Keratinocyte (primary cell): ENCODE results near the gene TPT1.

Experiments used
- EZH2 ChIP-seq: IDR thresholded peaks from one replicate; pipeline ENCODE4 v1.6.1; 2012; ENCODE audit warnings: inconsistent platforms, mild to moderate bottlenecking, low read length, moderate library complexity
- TF ChIP-seq, protein P1 (sequence below), 3 experiments: IDR thresholded peaks in 1 of 3; conservative IDR thresholded peaks in 1 of 3; optimal IDR thresholded peaks in 1 of 3; 2 replicates in 2 of 3; 3 replicates in 1 of 3; pipeline versions ENCODE3 to v1.5.1; 2011; ENCODE audit warnings: low read length in 3 of 3, mild to moderate bottlenecking in 3 of 3, moderate library complexity in 2 of 3, control low read depth in 1 of 3, inconsistent platforms in 1 of 3; ENCODE audit not compliant: insufficient read depth in 2 of 3; ENCODE audit errors: extremely low read depth in 1 of 3

GRCh38 chr13:45296259-45296658, 44.7 kb downstream of the TPT1 start:
- TF ChIP-seq, protein P1, sequence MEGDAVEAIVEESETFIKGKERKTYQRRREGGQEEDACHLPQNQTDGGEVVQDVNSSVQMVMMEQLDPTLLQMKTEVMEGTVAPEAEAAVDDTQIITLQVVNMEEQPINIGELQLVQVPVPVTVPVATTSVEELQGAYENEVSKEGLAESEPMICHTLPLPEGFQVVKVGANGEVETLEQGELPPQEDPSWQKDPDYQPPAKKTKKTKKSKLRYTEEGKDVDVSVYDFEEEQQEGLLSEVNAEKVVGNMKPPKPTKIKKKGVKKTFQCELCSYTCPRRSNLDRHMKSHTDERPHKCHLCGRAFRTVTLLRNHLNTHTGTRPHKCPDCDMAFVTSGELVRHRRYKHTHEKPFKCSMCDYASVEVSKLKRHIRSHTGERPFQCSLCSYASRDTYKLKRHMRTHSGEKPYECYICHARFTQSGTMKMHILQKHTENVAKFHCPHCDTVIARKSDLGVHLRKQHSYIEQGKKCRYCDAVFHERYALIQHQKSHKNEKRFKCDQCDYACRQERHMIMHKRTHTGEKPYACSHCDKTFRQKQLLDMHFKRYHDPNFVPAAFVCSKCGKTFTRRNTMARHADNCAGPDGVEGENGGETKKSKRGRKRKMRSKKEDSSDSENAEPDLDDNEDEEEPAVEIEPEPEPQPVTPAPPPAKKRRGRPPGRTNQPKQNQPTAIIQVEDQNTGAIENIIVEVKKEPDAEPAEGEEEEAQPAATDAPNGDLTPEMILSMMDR (optimal IDR thresholded peaks at IDR 0.05 in 1 of 3, IDR thresholded peaks at IDR 0.05 in 1 of 3, conservative IDR thresholded peaks at IDR 0.05 in 1 of 3; ENCODE audit: extremely low read depth in 1 of 3, insufficient read depth in 2 of 3, low read length in 3 of 3) = no peak
- no peak for TF ChIP-seq EZH2
